ENCODE data around the gene SLC43A2. TPM values are rescaled to one million over a fixed set of nuclear protein-coding genes. Genes with fewer than 3 reads are reported as not detected.

SLC43A2 gene
- total and polyA plus RNA-seq, 2 of the 13 experiments (the other 11 are each of a cell fraction or from before 2014, with no cell fraction given): 7.3 to 20.0 TPM

GRCh38 chr17:1648963-1649843 is 20.6 kb upstream of the SLC43A2 start (continued):
- TF ChIP-seq ZBTB34 (CRISPR knock-in tag; IDR thresholded peaks at IDR 0.05) (no peak; the same call in 1 of the 2 replicates), ZNF451 (CRISPR knock-in tag; IDR thresholded peaks at IDR 0.05) (no peak), PTBP1 (IDR thresholded peaks at IDR 0.05; ENCODE audit: low read depth, low read length, poor library complexity, severe bottlenecking) (no peak), POGZ (CRISPR knock-in tag; IDR thresholded peaks at IDR 0.05) (no peak), ZNF792 (CRISPR knock-in tag; IDR thresholded peaks at IDR 0.05) (no peak), PLSCR1 (CRISPR knock-in tag; IDR thresholded peaks at IDR 0.05; ENCODE audit: borderline replicate concordance) (no peak), ZFP36 (IDR thresholded peaks at IDR 0.05; ENCODE audit: borderline replicate concordance, low read depth, low read length, partially characterized antibody) (no peak), HOXA5 (CRISPR knock-in tag; IDR thresholded peaks at IDR 0.05) (no peak), JUND (CRISPR knock-in tag; IDR thresholded peaks at IDR 0.05) (peak; percentile 34; the same call in 1 of the 2 replicates), CSRNP2 (CRISPR knock-in tag; conservative IDR thresholded peaks at IDR 0.05; ENCODE audit: low read depth) (no peak), NFYB (CRISPR knock-in tag; IDR thresholded peaks at IDR 0.05) (no peak), RFX5 (IDR thresholded peaks at IDR 0.05; ENCODE audit: low read depth, low read length) (no peak), LCORL (IDR thresholded peaks at IDR 0.05) (no peak), LCORL (CRISPR knock-in tag; IDR thresholded peaks at IDR 0.05) (no peak), KDM6A (CRISPR knock-in tag; IDR thresholded peaks at IDR 0.05; ENCODE audit: low read depth) (no peak), ZNF407 (CRISPR knock-in tag; IDR thresholded peaks at IDR 0.05; ENCODE audit: not compliant biosample characterization) (no peak), ZNF552 (CRISPR knock-in tag; IDR thresholded peaks at IDR 0.05; ENCODE audit: borderline replicate concordance) (no peak), ZNF616 (CRISPR knock-in tag; IDR thresholded peaks at IDR 0.05; ENCODE audit: low read depth) (peak; percentile 17; the same call in 1 of the 2 replicates)

All from HepG2 (cell line).